HG03159 (cell line): ENCODE results near the gene DTNA.

Source experiments
- ATAC-seq: cut with Tn5 transposase; IDR thresholded peaks from one replicate; pipeline ENCODE4 v1.9.1; 2021; ENCODE audit warnings: mild to moderate bottlenecking, moderate library complexity; ENCODE audit not compliant: unreplicated experiment

Gene DTNA

GRCh38 chr18:34847408-34847807 is 137.3 kb downstream of the DTNA start:
- no peak for ATAC-seq

- no peak for ATAC-seq
Observed at GRCh38 chr18:34848156-34848555, 138.1 kb downstream of the DTNA start.

- ATAC-seq = no peak
Observed at GRCh38 chr18:34848695-34849094, 138.6 kb downstream of the DTNA start.

- no peak for ATAC-seq
Observed at GRCh38 chr18:34857320-34857719, 147.2 kb downstream of the DTNA start.

GRCh38 chr18:34858188-34858587 is 148.1 kb downstream of the DTNA start:
- ATAC-seq = no peak

GRCh38 chr18:34859496-34859895 is 149.4 kb downstream of the DTNA start:
- ATAC-seq = no peak

- no peak for ATAC-seq
Observed at GRCh38 chr18:34862561-34862960, 152.5 kb downstream of the DTNA start.

GRCh38 chr18:34863702-34864101 is 153.6 kb downstream of the DTNA start:
- no peak for ATAC-seq

GRCh38 chr18:34864836-34865497 is 154.9 kb downstream of the DTNA start:
- ATAC-seq = no peak

GRCh38 chr18:34866310-34866709 is 156.2 kb downstream of the DTNA start:
- ATAC-seq = no peak

- ATAC-seq = no peak
Observed at GRCh38 chr18:34866739-34867138, 156.6 kb downstream of the DTNA start.

- ATAC-seq = no peak
Observed at GRCh38 chr18:34867520-34867919, 157.4 kb downstream of the DTNA start.

GRCh38 chr18:34870555-34871310 is 160.6 kb downstream of the DTNA start:
- ATAC-seq = no peak

- ATAC-seq = peak; percentile 57
Observed at GRCh38 chr18:34871435-34871834, 161.3 kb downstream of the DTNA start.

GRCh38 chr18:34872066-34872465 is 162.0 kb downstream of the DTNA start:
- ATAC-seq = no peak

- ATAC-seq = no peak
Observed at GRCh38 chr18:34873986-34874580, 164.0 kb downstream of the DTNA start.

GRCh38 chr18:34875150-34875549 is 165.1 kb downstream of the DTNA start:
- no peak for ATAC-seq

- ATAC-seq = no peak
Observed at GRCh38 chr18:34880403-34880802, 170.3 kb downstream of the DTNA start.

- ATAC-seq = no peak
Observed at GRCh38 chr18:34880882-34881834, 171.1 kb downstream of the DTNA start.

- no peak for ATAC-seq
Observed at GRCh38 chr18:34884436-34884835, 174.3 kb downstream of the DTNA start.

GRCh38 chr18:34886177-34886576 is 176.1 kb downstream of the DTNA start:
- no peak for ATAC-seq
